Endothelial cell of umbilical vein (primary cell): Measurements from ENCODE around the gene COL5A1. TPM values are rescaled to one million over a fixed set of nuclear protein-coding genes. Genes with fewer than 3 reads are reported as not detected.

Experiments used
- BruUV-seq: library from RNA; stranded (reverse); fragments of 400-500 nt; replicated peaks from 2 replicates; lab custom pipeline; 2021; lab: Mats Ljungman, UMichigan
- CTCF ChIA-PET: fragments of 300-600, 350-600 bp; sonication (Branson Sonifier 250); formaldehyde crosslinking; loops from one replicate; lab custom pipeline; 2021; ENCODE audit warnings: antibody characterized with exemption, inconsistent platforms; lab: Charles Lee
- POLR2A ChIA-PET: fragments of 300-600, 350-600 bp; sonication (Branson Sonifier 250); formaldehyde crosslinking; loops from one replicate; lab custom pipeline; 2021; ENCODE audit warnings: antibody characterized with exemption, inconsistent platforms; lab: Charles Lee
- DNase-seq: peaks from one replicate; pipeline ENCODE4 v3.0.0-alpha.2; 2011; ENCODE audit warnings: low read depth, low spot score
- FAIRE-seq: peaks from 2 replicates; lab custom pipeline; 2011; peaks lifted over from hg19 to GRCh38; lab: Jason Lieb, UNC
- H2AFZ ChIP-seq: 2 replicates; pipeline ENCODE4 v1.6.0; 2012; ENCODE audit warnings: low read depth, low read length, control low read depth, inconsistent platforms
- H3K27ac ChIP-seq: 2 replicates; pipeline ENCODE4 v1.5.1; 2011; ENCODE audit warnings: low read depth, mild to moderate bottlenecking, control low read depth, low read length, moderate library complexity; ENCODE audit not compliant: insufficient read depth
- H3K27me3 ChIP-seq, 2 experiments: 2 replicates each; pipeline versions ENCODE4 v1.6.0 to v1.6.1; 2011; ENCODE audit warnings: low read length in 2 of 2, mixed read lengths in 1 of 2; ENCODE audit not compliant: control insufficient read depth in 2 of 2, insufficient read depth in 2 of 2
- H3K36me3 ChIP-seq, 2 experiments: 2 replicates in 1 of 2; 3 replicates in 1 of 2; pipeline ENCODE4 v1.5.1; 2011; ENCODE audit warnings: low read length in 2 of 2, mild to moderate bottlenecking in 1 of 2, moderate library complexity in 1 of 2; ENCODE audit not compliant: control insufficient read depth in 2 of 2, insufficient read depth in 2 of 2; ENCODE audit errors: extremely low read depth in 1 of 2
- H3K4me1 ChIP-seq: 3 replicates; pipeline ENCODE4 v1.5.1; 2011; ENCODE audit warnings: mild to moderate bottlenecking, low read length; ENCODE audit not compliant: control insufficient read depth, insufficient read depth; ENCODE audit errors: extremely low read depth
- H3K4me2 ChIP-seq: 2 replicates; pipeline ENCODE4 v1.6.1; 2011; ENCODE audit warnings: low read length, control low read depth, mixed read lengths; ENCODE audit not compliant: insufficient read depth
- H3K4me3 ChIP-seq, 3 experiments: fragments of 200-600 bp in 1 of 3; sonication (generic), shearing (Covaris generic) in 1 of 3; replicated peaks in 1 of 3; 2 replicates each; pipeline ENCODE4 v1.5.1; 2011 to 2016; ENCODE audit warnings: control low read depth in 3 of 3, low read length in 3 of 3, mild to moderate bottlenecking in 2 of 3, inconsistent platforms in 1 of 3, low read depth in 1 of 3, moderate library complexity in 1 of 3; ENCODE audit not compliant: insufficient read depth in 1 of 3
- H3K79me2 ChIP-seq: 2 replicates; pipeline ENCODE4 v1.6.0; 2012; ENCODE audit warnings: low read length, inconsistent platforms; ENCODE audit not compliant: control insufficient read depth, insufficient read depth
- H3K9ac ChIP-seq: replicated peaks from 2 replicates; pipeline ENCODE3; 2011; ENCODE audit warnings: low read length, control low read depth; ENCODE audit not compliant: insufficient read depth; ENCODE audit errors: extremely low read depth
- H3K9me1 ChIP-seq: replicated peaks from 3 replicates; pipeline ENCODE4 v1.6.0; 2011; ENCODE audit warnings: mild to moderate bottlenecking, low read length; ENCODE audit not compliant: control insufficient read depth, insufficient read depth; ENCODE audit errors: extremely low read depth
- H3K9me3 ChIP-seq: replicated peaks from 2 replicates; pipeline ENCODE4 v1.5.1; 2012; ENCODE audit warnings: low read length, inconsistent platforms; ENCODE audit not compliant: control insufficient read depth, insufficient read depth
- H4K20me1 ChIP-seq: replicated peaks from 2 replicates; pipeline ENCODE3; 2011; ENCODE audit warnings: mild to moderate bottlenecking, low read length; ENCODE audit not compliant: control insufficient read depth, insufficient read depth; ENCODE audit errors: extremely low read depth
- FOS ChIP-seq: IDR thresholded peaks from 2 replicates; pipeline ENCODE4 v1.6.1; 2011; ENCODE audit warnings: mild to moderate bottlenecking, low read length, moderate library complexity, borderline replicate concordance; ENCODE audit not compliant: insufficient read depth
- GATA2 ChIP-seq: IDR thresholded peaks from 2 replicates; pipeline ENCODE4 v1.7.0; 2011; ENCODE audit warnings: low read depth, mild to moderate bottlenecking, moderate library complexity, mixed read lengths, low read length; ENCODE audit not compliant: insufficient read length, insufficient read depth
- JUN ChIP-seq: IDR thresholded peaks from 2 replicates; pipeline ENCODE4 v1.6.1; 2011; ENCODE audit warnings: borderline replicate concordance, low read depth; ENCODE audit not compliant: insufficient read length, insufficient read depth
- MYC ChIP-seq: IDR thresholded peaks from one replicate; pipeline ENCODE4 v1.6.1; 2011; ENCODE audit warnings: mild to moderate bottlenecking, low read depth, low read length
- POLR2A ChIP-seq: IDR thresholded peaks from 2 replicates; pipeline ENCODE4 v1.6.1; 2012; ENCODE audit warnings: low read depth, mild to moderate bottlenecking, control low read depth, low read length
- POLR2AphosphoS5 ChIP-seq: IDR thresholded peaks from 2 replicates; pipeline ENCODE4 v1.6.1; 2012; ENCODE audit warnings: low read depth, mild to moderate bottlenecking, control low read depth, low read length, moderate library complexity; ENCODE audit not compliant: insufficient read depth
- dilution Hi-C: fragments of 300-500 bp; cut with MboI; formaldehyde crosslinking; loops from one replicate; pipeline ENCODE4 v1.15.0; 2019; ENCODE audit warnings: low sequenced_read_pairs; ENCODE audit not compliant: extremely low pct_ligation_motif_present
- intact Hi-C: fragments of 100-400 bp; cut with micrococcal nuclease; formaldehyde crosslinking; loops from one replicate; pipeline ENCODE4 v1.10.0; 2022
- polyA plus RNA-seq, 4 experiments: library from polyadenylated mRNA; depleted of rRNA in 3 of 4; stranded (reverse) in 3 of 4; unstranded in 1 of 4; fragments of >200 nt; gene quantifications; 2 replicates each; pipeline versions ENCODE4 v1.2.1 to v1.2.3, GENCODE V29; 2011 to 2012; ENCODE audit warnings: missing spikeins in 1 of 4
- total RNA-seq: library from RNA; stranded (reverse); gene quantifications from 2 replicates; pipeline ENCODE4 v1.2.3, GENCODE V29; 2021
- TF ChIP-seq, protein P1 (sequence below): IDR thresholded peaks from 2 replicates; pipeline ENCODE4 v1.6.1; 2011; ENCODE audit not compliant: insufficient read depth, insufficient read length
- TF ChIP-seq, protein P2 (sequence below), 2 donors: IDR thresholded peaks; 1 replicate in 1 of 2; 2 replicates in 1 of 2; pipeline ENCODE4 v1.5.1; 2011; ENCODE audit warnings: low read length in 2 of 2, mild to moderate bottlenecking in 2 of 2, moderate library complexity in 2 of 2, control low read depth in 1 of 2, inconsistent platforms in 1 of 2, low read depth in 1 of 2; ENCODE audit not compliant: insufficient read depth in 1 of 2; ENCODE audit errors: extremely low read depth in 1 of 2

Gene COL5A1
- total and polyA plus RNA-seq, 2 donors (not counting 3 experiments of a cell fraction or from before 2014, with no cell fraction given) = 97.4 to 175 TPM

DNA sequence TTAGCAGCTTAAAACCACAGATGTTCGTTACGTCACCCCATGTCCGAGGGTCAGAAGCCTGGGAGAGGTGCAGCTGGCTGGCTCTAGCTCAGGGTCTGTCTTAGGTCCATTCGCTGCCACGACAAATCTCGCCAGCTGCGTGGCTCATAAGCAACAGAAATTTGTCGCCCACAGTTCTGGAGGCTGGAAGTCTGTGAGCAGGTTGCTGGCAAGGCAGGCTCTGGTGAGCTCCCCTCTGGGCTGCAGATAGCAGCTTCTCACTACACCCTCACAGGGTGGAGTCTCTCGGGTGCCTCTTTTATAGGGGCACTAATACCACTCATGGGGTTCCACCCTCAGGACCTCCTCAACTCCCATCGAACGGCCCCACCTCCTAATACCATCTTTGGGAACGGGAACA, 198.9 kb downstream of the COL5A1 start:
- Histone ChIP-seq H3K9me3 (no peaks in the 10 kb centered on the region), H3K79me2 (no peaks in the 10 kb centered on the region), H3K4me3 (no peak overlapping the region), H3K9ac (no peak overlapping the region), H4K20me1 (no peaks in the 10 kb centered on the region), H3K36me3 (peaks cover 4 to 20% of the 10 kb centered on the region in 2 experiments), H2AFZ (no peak overlapping the region), H3K4me1 (no peaks in the 10 kb centered on the region), H3K4me2 (no peak overlapping the region), H3K27ac (no peak overlapping the region), H3K9me1 (no peaks in the 10 kb centered on the region), H3K27me3 (no peaks in the 10 kb centered on the region)
- ChIA-PET CTCF (no interaction called here), POLR2A (no interaction called here)
- DNase-seq = no peak
- no TSS peak for BruUV-seq
- TF ChIP-seq GATA2 (no peak), FOS (no peak), MYC (no peak), POLR2A (no peak), JUN (no peak), POLR2AphosphoS5 (no peak)
- TF ChIP-seq, protein P1, sequence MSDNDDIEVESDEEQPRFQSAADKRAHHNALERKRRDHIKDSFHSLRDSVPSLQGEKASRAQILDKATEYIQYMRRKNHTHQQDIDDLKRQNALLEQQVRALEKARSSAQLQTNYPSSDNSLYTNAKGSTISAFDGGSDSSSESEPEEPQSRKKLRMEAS = no peak
- TF ChIP-seq, protein P2, sequence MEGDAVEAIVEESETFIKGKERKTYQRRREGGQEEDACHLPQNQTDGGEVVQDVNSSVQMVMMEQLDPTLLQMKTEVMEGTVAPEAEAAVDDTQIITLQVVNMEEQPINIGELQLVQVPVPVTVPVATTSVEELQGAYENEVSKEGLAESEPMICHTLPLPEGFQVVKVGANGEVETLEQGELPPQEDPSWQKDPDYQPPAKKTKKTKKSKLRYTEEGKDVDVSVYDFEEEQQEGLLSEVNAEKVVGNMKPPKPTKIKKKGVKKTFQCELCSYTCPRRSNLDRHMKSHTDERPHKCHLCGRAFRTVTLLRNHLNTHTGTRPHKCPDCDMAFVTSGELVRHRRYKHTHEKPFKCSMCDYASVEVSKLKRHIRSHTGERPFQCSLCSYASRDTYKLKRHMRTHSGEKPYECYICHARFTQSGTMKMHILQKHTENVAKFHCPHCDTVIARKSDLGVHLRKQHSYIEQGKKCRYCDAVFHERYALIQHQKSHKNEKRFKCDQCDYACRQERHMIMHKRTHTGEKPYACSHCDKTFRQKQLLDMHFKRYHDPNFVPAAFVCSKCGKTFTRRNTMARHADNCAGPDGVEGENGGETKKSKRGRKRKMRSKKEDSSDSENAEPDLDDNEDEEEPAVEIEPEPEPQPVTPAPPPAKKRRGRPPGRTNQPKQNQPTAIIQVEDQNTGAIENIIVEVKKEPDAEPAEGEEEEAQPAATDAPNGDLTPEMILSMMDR (IDR thresholded peaks at IDR 0.05; ENCODE audit: extremely low read depth in 1 of 2, insufficient read depth in 1 of 2, low read depth in 1 of 2, low read length in 2 of 2) = no peak
- intact Hi-C loops = no loop called here
- dilution Hi-C loops = no loop called here
- no peak for FAIRE-seq
